H1 (cell line): ENCODE data around the gene ATP6V1F. TPM values are rescaled to one million over a fixed set of nuclear protein-coding genes. Genes with fewer than 3 reads are reported as not detected.

Experiments used
- CTCF ChIA-PET: fragments of 300-600 bp; sonication (Branson Sonifier 250); formaldehyde crosslinking; loops from one replicate; lab custom pipeline; 2021; ENCODE audit not compliant: partially characterized antibody; lab: Charles Lee
- POLR2A ChIA-PET: fragments of 300-600 bp; sonication (Branson Sonifier 250); formaldehyde crosslinking; loops from one replicate; lab custom pipeline; 2021; ENCODE audit warnings: inconsistent platforms; ENCODE audit not compliant: partially characterized antibody; lab: Charles Lee
- DNase-seq, 2 experiments: peaks; one replicate each; pipeline versions ENCODE4 v3.0.0 to v3.0.0-alpha.2; 2010 to 2022; ENCODE audit warnings: low spot score in 2 of 2, low read depth in 1 of 2, mixed read lengths in 1 of 2
- FAIRE-seq: peaks from 2 replicates; lab custom pipeline; 2011; peaks lifted over from hg19 to GRCh38; lab: Jason Lieb, UNC
- H2AFZ ChIP-seq: 2 replicates; pipeline ENCODE4 v1.8.1; 2012; ENCODE audit warnings: low read length, inconsistent platforms
- H2AK5ac ChIP-seq: 2 replicates; pipeline ENCODE4 v1.6.1; 2013; ENCODE audit warnings: low read depth, low read length
- H2BK120ac ChIP-seq: replicated peaks from 2 replicates; pipeline ENCODE3; 2013; ENCODE audit warnings: low read depth, low read length, inconsistent platforms
- H2BK12ac ChIP-seq: 2 replicates; pipeline ENCODE4 v1.6.1; 2013; ENCODE audit warnings: low read depth, low read length
- H2BK15ac ChIP-seq: 2 replicates; pipeline ENCODE4 v1.6.1; 2013; ENCODE audit warnings: low read length
- H2BK20ac ChIP-seq: 2 replicates; pipeline ENCODE4 v1.6.1; 2013; ENCODE audit warnings: low read length
- H2BK5ac ChIP-seq: 2 replicates; pipeline ENCODE4 v1.6.1; 2013; ENCODE audit warnings: low read depth, low read length
- H3K14ac ChIP-seq: 2 replicates; pipeline ENCODE4 v1.6.1; 2013; ENCODE audit warnings: inconsistent platforms; ENCODE audit not compliant: insufficient read length
- H3K18ac ChIP-seq: 2 replicates; pipeline ENCODE4 v1.6.1; 2013; ENCODE audit warnings: low read length; ENCODE audit errors: extremely low read depth
- H3K23ac ChIP-seq: 2 replicates; pipeline ENCODE4 v1.6.1; 2013; ENCODE audit warnings: inconsistent platforms; ENCODE audit not compliant: insufficient read length
- H3K23me2 ChIP-seq: 2 replicates; pipeline ENCODE4 v1.6.1; 2013; ENCODE audit warnings: low read depth, low read length
- H3K27ac ChIP-seq: 2 replicates; pipeline ENCODE4 v1.6.1; 2011; ENCODE audit warnings: low read depth, low read length, inconsistent platforms
- H3K27me3 ChIP-seq, 4 experiments: replicated peaks in 1 of 4; 1 replicate in 1 of 4; 2 replicates in 3 of 4; pipeline versions ENCODE4 v1.6.1 to v1.8.1; 2011 to 2013; ENCODE audit warnings: low read length in 3 of 4, mild to moderate bottlenecking in 3 of 4, inconsistent platforms in 2 of 4, mixed read lengths in 2 of 4, moderate library complexity in 1 of 4; ENCODE audit not compliant: control insufficient read depth in 3 of 4, insufficient read depth in 3 of 4; ENCODE audit errors: extremely low read depth in 1 of 4
- H3K36me3 ChIP-seq, 4 experiments: 2 replicates each; pipeline versions ENCODE4 v1.6.1 to v1.8.1; 2011 to 2013; ENCODE audit warnings: mild to moderate bottlenecking in 4 of 4, low read length in 3 of 4, moderate library complexity in 2 of 4, control low read depth in 1 of 4, inconsistent platforms in 1 of 4; ENCODE audit not compliant: insufficient read depth in 4 of 4, control insufficient read depth in 2 of 4
- H3K4ac ChIP-seq: replicated peaks from 2 replicates; pipeline ENCODE3; 2013; ENCODE audit warnings: low read length, low read depth, mixed read lengths, inconsistent platforms; ENCODE audit not compliant: insufficient read length
- H3K4me1 ChIP-seq, 4 experiments: replicated peaks in 1 of 4; 1 replicate in 1 of 4; 2 replicates in 3 of 4; pipeline versions ENCODE4 v1.6.1 to v1.8.1; 2011 to 2013; ENCODE audit warnings: low read length in 3 of 4, inconsistent platforms in 2 of 4, mixed read lengths in 1 of 4; ENCODE audit not compliant: insufficient read depth in 4 of 4, control insufficient read depth in 3 of 4
- H3K4me2 ChIP-seq, 2 experiments: 2 replicates each; pipeline versions ENCODE4 v1.6.1 to v1.8.1; 2011 to 2013; ENCODE audit warnings: low read depth in 2 of 2, low read length in 2 of 2, control low read depth in 1 of 2, inconsistent platforms in 1 of 2, mild to moderate bottlenecking in 1 of 2; ENCODE audit not compliant: insufficient read depth in 1 of 2
- H3K4me3 ChIP-seq, 4 experiments: fragments of 200-600, 300-600 bp in 1 of 4; sonication (generic), shearing (Covaris generic), sonication (Bioruptor Twin) in 1 of 4; 2 replicates each; pipeline versions ENCODE4 v1.5.1 to v1.8.1; 2011 to 2016; ENCODE audit warnings: low read length in 4 of 4, low read depth in 3 of 4, control low read depth in 2 of 4, inconsistent platforms in 2 of 4, mild to moderate bottlenecking in 2 of 4, mixed read lengths in 1 of 4, moderate library complexity in 1 of 4; ENCODE audit not compliant: insufficient read depth in 2 of 4; ENCODE audit errors: extremely low read depth in 1 of 4
- H3K56ac ChIP-seq: replicated peaks from 2 replicates; pipeline ENCODE3; 2013; ENCODE audit warnings: low read depth, mild to moderate bottlenecking, mixed read lengths, low read length, inconsistent platforms; ENCODE audit not compliant: insufficient read length
- H3K79me1 ChIP-seq: 2 replicates; pipeline ENCODE4 v1.6.1; 2013; ENCODE audit warnings: low read depth, low read length, control low read depth
- H3K79me2 ChIP-seq, 2 experiments: 2 replicates each; pipeline versions ENCODE4 v1.6.1 to v1.8.1; 2012 to 2013; ENCODE audit warnings: low read length in 2 of 2, mild to moderate bottlenecking in 2 of 2, inconsistent platforms in 1 of 2; ENCODE audit not compliant: insufficient read depth in 2 of 2, control insufficient read depth in 1 of 2
- H3K9ac ChIP-seq, 4 experiments: replicated peaks in 1 of 4; 1 replicate in 1 of 4; 2 replicates in 3 of 4; pipeline versions ENCODE4 v1.6.1 to v1.8.1; 2011 to 2013; ENCODE audit warnings: low read depth in 3 of 4, low read length in 3 of 4, control low read depth in 2 of 4, mild to moderate bottlenecking in 2 of 4, moderate library complexity in 2 of 4, inconsistent platforms in 1 of 4; ENCODE audit errors: extremely low read depth in 1 of 4
- H3K9me3 ChIP-seq, 2 experiments: 2 replicates each; pipeline versions ENCODE4 v1.6.1 to v1.8.1; 2012 to 2013; ENCODE audit warnings: mild to moderate bottlenecking in 2 of 2, moderate library complexity in 2 of 2, control low read depth in 1 of 2, inconsistent platforms in 1 of 2, low read depth in 1 of 2, low read length in 1 of 2, mixed read lengths in 1 of 2; ENCODE audit not compliant: insufficient read depth in 2 of 2
- H4K20me1 ChIP-seq, 2 experiments: replicated peaks in 1 of 2; 2 replicates each; pipeline versions ENCODE3 to v1.8.1; 2011 to 2013; ENCODE audit warnings: inconsistent platforms in 2 of 2, low read length in 2 of 2, mild to moderate bottlenecking in 1 of 2; ENCODE audit not compliant: insufficient read depth in 2 of 2, control insufficient read depth in 1 of 2
- H4K5ac ChIP-seq: 2 replicates; pipeline ENCODE4 v1.6.1; 2013; ENCODE audit warnings: low read length, low read depth, mixed read lengths, inconsistent platforms; ENCODE audit not compliant: insufficient read length
- H4K8ac ChIP-seq: 2 replicates; pipeline ENCODE4 v1.8.0; 2013; ENCODE audit warnings: mild to moderate bottlenecking, moderate library complexity, low read length, inconsistent platforms; ENCODE audit not compliant: insufficient read depth; ENCODE audit errors: extremely low read depth
- H4K91ac ChIP-seq: replicated peaks from 2 replicates; pipeline ENCODE3; 2013; ENCODE audit warnings: low read length, mixed read lengths, inconsistent platforms; ENCODE audit not compliant: insufficient read length
- BCL11A ChIP-seq, 2 experiments: IDR thresholded peaks; one replicate each; pipeline ENCODE4 v1.6.1; 2011; ENCODE audit warnings: low read depth in 2 of 2, low read length in 2 of 2, mild to moderate bottlenecking in 2 of 2
- BRCA1 ChIP-seq: IDR thresholded peaks from 2 replicates; pipeline ENCODE4 v1.6.1; 2012; ENCODE audit warnings: low read depth, low read length, improper control_type of control experiment
- CBX5 ChIP-seq: fragments of 300-800, 300-1000 bp; sonication (generic); IDR thresholded peaks from 2 replicates; pipeline ENCODE4 v1.7.1; 2016; ENCODE audit warnings: antibody characterized with exemption, low read length, low read depth
- CREB1 ChIP-seq: IDR thresholded peaks from 2 replicates; pipeline ENCODE4 v1.6.1; 2012; ENCODE audit warnings: inconsistent platforms
- FOSL1 ChIP-seq: IDR thresholded peaks from 2 replicates; pipeline ENCODE4 v1.6.1; 2011; ENCODE audit warnings: mild to moderate bottlenecking, low read depth, low read length, moderate library complexity; ENCODE audit not compliant: insufficient read depth
- RNF2 ChIP-seq: fragments of 200-900, 300-1000 bp; sonication (generic); IDR thresholded peaks from 2 replicates; pipeline ENCODE4 v1.7.1; 2016; ENCODE audit warnings: borderline replicate concordance, low read depth, mild to moderate bottlenecking, antibody characterized with exemption, low read length; ENCODE audit not compliant: poor library complexity, severe bottlenecking; ENCODE audit errors: missing control alignments
- SIN3A ChIP-seq, 2 experiments: IDR thresholded peaks in 1 of 2; conservative IDR thresholded peaks in 1 of 2; 2 replicates each; pipeline ENCODE4 v1.6.1; 2011 to 2012; ENCODE audit warnings: low read length in 2 of 2, improper control_type of control experiment in 1 of 2, low read depth in 1 of 2, mild to moderate bottlenecking in 1 of 2
- SRF ChIP-seq: IDR thresholded peaks from 2 replicates; pipeline ENCODE4 v1.6.1; 2011; ENCODE audit warnings: mild to moderate bottlenecking, low read depth, low read length, moderate library complexity
- SUZ12 ChIP-seq: fragments of 200-600 bp; sonication (generic); IDR thresholded peaks from 2 replicates; pipeline ENCODE4 v1.6.1; 2012; ENCODE audit warnings: mild to moderate bottlenecking, inconsistent platforms, low read length, moderate library complexity, mixed read lengths
- TCF12 ChIP-seq: IDR thresholded peaks from 2 replicates; pipeline ENCODE4 v1.6.1; 2011; ENCODE audit warnings: low read depth, mild to moderate bottlenecking, low read length
- WGBS, 2 experiments: shearing (Covaris generic) in 1 of 2; methylation state at CpG; one replicate each; pipeline versions ENCODE4 v1.1.6 to v1.1.7; 2013 to 2015; ENCODE audit warnings: low lambda C conversion rate in 2 of 2, mixed read lengths in 2 of 2, inconsistent platforms in 1 of 2, low coverage in 1 of 2, missing lambda C conversion rate in 1 of 2; ENCODE audit not compliant: insufficient replicate concordance in 2 of 2, insufficient coverage in 1 of 2, insufficient read length in 1 of 2; ENCODE audit errors: extremely low coverage in 1 of 2, missing lambda C conversion rate in 1 of 2; 5-methylcytosine and 5-hydroxymethylcytosine counted together
- polyA plus RNA-seq, 7 experiments: library from polyadenylated mRNA; depleted of rRNA in 3 of 7; stranded (reverse) in 5 of 7; unstranded in 2 of 7; fragments of >200 nt in 5 of 7; fragments of 200-250 nt in 2 of 7; gene quantifications; 1 replicate in 5 of 7; 2 replicates in 1 of 7; 4 replicates in 1 of 7; pipeline versions ENCODE4 v1.2.1 to v1.2.3, GENCODE V29; 2011 to 2013; ENCODE audit warnings: missing spikeins in 2 of 7, mixed read lengths in 2 of 7
- total RNA-seq: library from RNA; stranded (reverse); fragmentation: NEBNext Ultra II Directional; extraction: Animal tissue kit (Norgen Biotek cat#: 25700); gene quantifications from 2 replicates; pipeline ENCODE4 v1.2.1, GENCODE V29; 2021

ATP6V1F gene
- total and polyA plus RNA-seq, 2 of the 8 experiments (the other 6 are each of a cell fraction or from before 2014, with no cell fraction given), result 104 to 318 TPM

- Histone ChIP-seq H3K79me1 (no peaks in the 10 kb centered on the region; the same call in 1 of the 2 replicates), H3K27ac (no peak overlapping the region), H3K4ac (no peak overlapping the region), H3K27me3 (peaks cover 5 to 42% (median 36%) of the 10 kb centered on the region in 4 experiments), H2BK5ac (no peak overlapping the region), H3K4me1 (peaks cover 0 to 18% (median 12%) of the 10 kb centered on the region in 4 experiments; a peak in 6 of 7 replicates), H2AK5ac (no peak overlapping the region), H3K14ac (no peak overlapping the region), H2BK20ac (no peak overlapping the region), H3K23ac (no peak overlapping the region), H4K91ac (no peak overlapping the region), H4K8ac (peak overlapping the region; percentile 73), H3K4me2 (peak overlapping the region; percentile 82 to 87), H3K79me2 (no peaks in the 10 kb centered on the region), H3K4me3 (peak overlapping the region; percentile 49 to 73 (median 57)), H3K23me2 (peaks cover 10% of the 10 kb centered on the region), H2BK120ac (no peak overlapping the region), H3K9ac (peak overlapping the region in 2 of 4 experiments; percentile 13 to 25; a peak in 1 of 7 replicates), H2AFZ (no peak overlapping the region), H4K5ac (no peak overlapping the region), H3K18ac (peak overlapping the region; percentile 78), H2BK15ac (peak overlapping the region; percentile 61; the same call in 1 of the 2 replicates), H2BK12ac (no peak overlapping the region), H3K36me3 (no peaks in the 10 kb centered on the region), H4K20me1 (peaks cover 3 to 18% of the 10 kb centered on the region in 2 experiments), H3K56ac (no peak overlapping the region), H3K9me3 (no peaks in the 10 kb centered on the region)
- WGBS, 2 experiments, result 3% methylated on average over 65 of the region's 86 CpGs; no CpG with 5 or more reads in 1 of the 2 experiments
- DNase-seq, result peak in 1 of 2 experiments; percentile 81
- POLR2A ChIA-PET, result interaction anchor here (0.8 to 4.5 kb wide), 11 partner anchors 9 to 42 kb away, joined by 3 to 27 read pairs (median 4); partner anchors contain the start of gene KCP
- FAIRE-seq, result no peak
- CTCF ChIA-PET, result interaction anchor here (0.6 to 8.2 kb wide), 10 partner anchors 8 to 408 kb away, joined by 3 to 81 read pairs (median 4); no protein-coding TSS in a partner anchor
- no peak for TF ChIP-seq FOSL1
- TF ChIP-seq CREB1, result peak; percentile 13; the same call in 1 of the 2 replicates
- TF ChIP-seq SRF, result no peak
- 0 out of 2 replicates have a peak, but pooled peaks have one; percentile 48 for TF ChIP-seq SUZ12
- TF ChIP-seq SIN3A (conservative IDR thresholded peaks at IDR 0.05 in 1 of 2, IDR thresholded peaks at IDR 0.05 in 1 of 2; ENCODE audit: low read depth in 1 of 2, low read length in 2 of 2), result peak in 1 of 2 experiments; percentile 53; a peak in 1 of 4 replicates
- TF ChIP-seq BRCA1, result no peak
- no peak for TF ChIP-seq RNF2
- TF ChIP-seq CBX5, result no peak
- no peak for TF ChIP-seq BCL11A (IDR thresholded peaks at IDR 0.05; ENCODE audit: low read depth in 2 of 2, low read length in 2 of 2)
- 0 out of 2 replicates have a peak, but pooled peaks have one; percentile 43 for TF ChIP-seq TCF12
Observed at GRCh38 chr7:128869138-128869943, 6.7 kb downstream of the ATP6V1F start.
